ENCODE measurements around the gene LYRM2.

DNA sequence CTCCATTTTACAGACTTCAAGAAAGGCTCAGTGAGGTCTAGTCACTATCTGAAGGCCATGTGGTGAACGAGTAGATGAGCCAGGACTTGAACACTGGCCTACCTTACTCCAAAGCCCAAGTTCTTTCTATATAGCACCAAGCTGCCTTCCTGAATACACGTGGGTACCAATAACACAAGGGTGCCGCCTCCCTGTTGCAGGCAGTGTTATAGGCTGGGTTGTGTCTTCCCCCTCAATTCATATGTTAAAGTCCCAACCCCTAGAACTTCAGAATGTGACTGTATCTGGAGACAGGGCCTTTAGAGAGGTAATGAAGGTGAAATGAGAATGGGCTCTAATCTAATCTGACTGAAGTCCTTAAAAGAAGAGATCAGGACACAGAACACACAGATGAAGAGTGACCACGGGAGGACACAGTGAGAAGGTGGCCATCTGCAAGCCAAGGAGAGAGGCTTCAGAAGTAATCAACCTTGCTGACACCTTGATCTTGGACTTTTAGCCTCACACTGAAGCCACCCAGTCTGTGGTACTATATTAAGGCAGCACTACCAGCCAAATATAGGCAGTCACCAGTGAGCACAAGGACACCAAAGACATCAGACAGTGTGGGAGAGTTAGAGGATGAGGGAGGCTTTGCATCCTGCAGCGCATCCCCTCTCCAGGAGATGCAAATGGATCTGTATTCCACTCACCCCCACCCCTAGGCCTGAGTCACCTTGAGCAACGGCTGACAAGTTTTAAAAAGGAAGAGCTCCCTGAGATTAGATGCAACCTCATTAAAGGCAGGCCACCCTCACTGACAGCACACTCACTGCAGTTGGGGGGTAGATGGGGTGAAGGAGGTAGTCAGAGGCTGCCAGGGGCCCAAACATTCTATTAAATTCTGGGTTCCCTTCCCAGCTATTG, 40.9 kb upstream of the LYRM2 start:
- TF ChIP-seq POLR2AphosphoS5 (IDR thresholded peaks at IDR 0.05; ENCODE audit: borderline replicate concordance, low read depth, low read length) (no peak), EZH2 (IDR thresholded peaks at IDR 0.05) (no peak)

Data from SK-N-MC (cell line).